Measurements from ENCODE around the gene ARIH2.

DNA sequence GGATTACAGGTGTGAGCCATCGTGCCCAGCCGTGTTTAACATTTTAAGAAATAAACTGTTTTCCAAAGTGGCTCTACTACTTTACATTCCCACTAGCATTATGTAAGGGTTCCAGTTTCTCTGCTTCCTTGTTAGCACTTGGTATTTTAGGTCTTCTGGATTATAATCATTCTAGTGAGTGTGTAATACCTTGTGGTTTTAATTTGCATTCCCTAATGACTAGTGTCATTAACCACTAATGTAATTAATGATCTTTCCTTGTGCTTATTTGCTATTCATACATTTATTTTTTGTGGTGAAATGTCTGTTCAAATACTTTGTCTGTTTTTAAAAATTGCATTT lies 30.7 kb downstream of the ARIH2 start:
- TF ChIP-seq, protein P1, sequence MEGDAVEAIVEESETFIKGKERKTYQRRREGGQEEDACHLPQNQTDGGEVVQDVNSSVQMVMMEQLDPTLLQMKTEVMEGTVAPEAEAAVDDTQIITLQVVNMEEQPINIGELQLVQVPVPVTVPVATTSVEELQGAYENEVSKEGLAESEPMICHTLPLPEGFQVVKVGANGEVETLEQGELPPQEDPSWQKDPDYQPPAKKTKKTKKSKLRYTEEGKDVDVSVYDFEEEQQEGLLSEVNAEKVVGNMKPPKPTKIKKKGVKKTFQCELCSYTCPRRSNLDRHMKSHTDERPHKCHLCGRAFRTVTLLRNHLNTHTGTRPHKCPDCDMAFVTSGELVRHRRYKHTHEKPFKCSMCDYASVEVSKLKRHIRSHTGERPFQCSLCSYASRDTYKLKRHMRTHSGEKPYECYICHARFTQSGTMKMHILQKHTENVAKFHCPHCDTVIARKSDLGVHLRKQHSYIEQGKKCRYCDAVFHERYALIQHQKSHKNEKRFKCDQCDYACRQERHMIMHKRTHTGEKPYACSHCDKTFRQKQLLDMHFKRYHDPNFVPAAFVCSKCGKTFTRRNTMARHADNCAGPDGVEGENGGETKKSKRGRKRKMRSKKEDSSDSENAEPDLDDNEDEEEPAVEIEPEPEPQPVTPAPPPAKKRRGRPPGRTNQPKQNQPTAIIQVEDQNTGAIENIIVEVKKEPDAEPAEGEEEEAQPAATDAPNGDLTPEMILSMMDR (IDR thresholded peaks at IDR 0.05; ENCODE audit: insufficient read depth, low read length, poor library complexity, severe bottlenecking), result no peak
- no peak for TF ChIP-seq EZH2phosphoT487 (conservative IDR thresholded peaks at IDR 0.05; ENCODE audit: low read length)
